Activated CD4-positive, alpha-beta T cell treated with anti-CD3 and anti-CD28 coated beads for 24 hours (primary cell): ENCODE measurements around the gene CYB561D2.
"Not testable (repeated sequence)": the region's sequence is repeated elsewhere in the genome, so short reads cannot be mapped to it uniquely, and the experiment has no call there.

Experiments used
- DNase-seq, 2 donors: peaks; one replicate each; pipeline ENCODE4 v3.0.0-alpha.2; 2020; ENCODE audit warnings: low read depth in 2 of 2

Gene CYB561D2

GRCh38 chr3:50350527-50351322, at the start of gene CYB561D2, which contains the start of gene NPRL2:
Gene CYB561D2 (plus strand): TSS chr3:50350862. CDS start chr3:50351434, 572 bp downstream.
Gene NPRL2 (minus strand): TSS chr3:50350775. CDS start chr3:50350652, 123 bp downstream.
- DNase-seq = peak; percentile 98

GRCh38 chr3:50302095-50303012, 48.3 kb upstream of the CYB561D2 start:
- no peak for DNase-seq

GRCh38 chr3:50303013-50303815, 47.4 kb upstream of the CYB561D2 start, which contains the start of gene HYAL1:
Gene HYAL1 (minus strand): TSS chr3:50303574. CDS start chr3:50302956, 618 bp downstream.
- DNase-seq = no peak

GRCh38 chr3:50304601-50305000, 46.1 kb upstream of the CYB561D2 start:
- no peak for DNase-seq

- DNase-seq = not testable (repeated sequence)
These were observed 38.6 kb upstream of the CYB561D2 start for GRCh38 chr3:50312041-50312440.

GRCh38 chr3:50314342-50314741, 36.3 kb upstream of the CYB561D2 start:
- no peak for DNase-seq

GRCh38 chr3:50314816-50315215, 35.8 kb upstream of the CYB561D2 start:
- no peak for DNase-seq

GRCh38 chr3:50316657-50317242, 33.9 kb upstream of the CYB561D2 start:
- peak in 1 of 2 donors; percentile 34 for DNase-seq

GRCh38 chr3:50317300-50317699, 33.4 kb upstream of the CYB561D2 start:
- no peak for DNase-seq

- DNase-seq = no peak
These were observed 32.5 kb upstream of the CYB561D2 start for GRCh38 chr3:50318163-50318562.

GRCh38 chr3:50318615-50319014, 32.0 kb upstream of the CYB561D2 start:
- no peak for DNase-seq

GRCh38 chr3:50319181-50319893, 31.3 kb upstream of the CYB561D2 start:
- no peak for DNase-seq

GRCh38 chr3:50319894-50320625, 30.6 kb upstream of the CYB561D2 start:
- no peak for DNase-seq

GRCh38 chr3:50320853-50321335, 29.8 kb upstream of the CYB561D2 start:
- peak; percentile 54 to 55 for DNase-seq

- DNase-seq = peak; percentile 74 to 76
These were observed 29.1 kb upstream of the CYB561D2 start for GRCh38 chr3:50321336-50322114.

GRCh38 chr3:50322115-50322385, 28.6 kb upstream of the CYB561D2 start:
- no peak for DNase-seq

- DNase-seq = no peak
These were observed 28.1 kb upstream of the CYB561D2 start, which contains the start of gene HYAL2 for GRCh38 chr3:50322386-50323091. Gene HYAL2 (minus strand): TSS chr3:50322745. CDS start chr3:50320489, 2,256 bp downstream.

GRCh38 chr3:50323092-50323600, 27.5 kb upstream of the CYB561D2 start:
- DNase-seq = no peak
